GM08714 (cell line): Measurements from ENCODE around the gene GAMT.

Experiments used
- H3K4me3 ChIP-seq: fragments of 200-500 bp; sonication (Bioruptor generic); 2 replicates; pipeline ENCODE4 v1.5.1; 2014; ENCODE audit warnings: mild to moderate bottlenecking, low read length, inconsistent platforms
- ZNF274 ChIP-seq: IDR thresholded peaks from 2 replicates; pipeline ENCODE4 v1.6.1; 2012; ENCODE audit warnings: mild to moderate bottlenecking, low read depth, low read length

GAMT gene

DNA sequence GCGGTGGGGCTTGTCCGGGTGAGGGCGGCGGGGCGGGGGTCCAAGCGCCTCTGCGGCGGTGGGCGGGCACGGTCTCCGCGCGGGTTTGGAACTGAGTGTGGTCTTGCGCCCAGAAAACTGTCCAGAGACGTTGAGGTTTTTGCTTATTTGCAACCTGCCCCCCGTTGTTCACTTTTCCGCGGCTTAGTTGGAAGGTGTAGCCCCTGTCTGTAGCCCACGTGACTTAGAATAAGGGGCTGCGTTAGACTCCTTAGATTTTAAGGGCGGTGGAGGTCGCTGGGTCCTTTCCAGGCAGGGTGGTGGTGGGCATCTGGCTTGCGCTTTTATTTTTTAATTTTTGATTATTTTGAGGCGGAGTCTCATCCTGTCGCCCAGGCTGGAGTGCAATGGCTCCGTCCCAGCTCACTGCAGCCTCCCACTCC is 37.6 kb upstream of the GAMT start:
- TF ChIP-seq ZNF274 = no peak

DNA sequence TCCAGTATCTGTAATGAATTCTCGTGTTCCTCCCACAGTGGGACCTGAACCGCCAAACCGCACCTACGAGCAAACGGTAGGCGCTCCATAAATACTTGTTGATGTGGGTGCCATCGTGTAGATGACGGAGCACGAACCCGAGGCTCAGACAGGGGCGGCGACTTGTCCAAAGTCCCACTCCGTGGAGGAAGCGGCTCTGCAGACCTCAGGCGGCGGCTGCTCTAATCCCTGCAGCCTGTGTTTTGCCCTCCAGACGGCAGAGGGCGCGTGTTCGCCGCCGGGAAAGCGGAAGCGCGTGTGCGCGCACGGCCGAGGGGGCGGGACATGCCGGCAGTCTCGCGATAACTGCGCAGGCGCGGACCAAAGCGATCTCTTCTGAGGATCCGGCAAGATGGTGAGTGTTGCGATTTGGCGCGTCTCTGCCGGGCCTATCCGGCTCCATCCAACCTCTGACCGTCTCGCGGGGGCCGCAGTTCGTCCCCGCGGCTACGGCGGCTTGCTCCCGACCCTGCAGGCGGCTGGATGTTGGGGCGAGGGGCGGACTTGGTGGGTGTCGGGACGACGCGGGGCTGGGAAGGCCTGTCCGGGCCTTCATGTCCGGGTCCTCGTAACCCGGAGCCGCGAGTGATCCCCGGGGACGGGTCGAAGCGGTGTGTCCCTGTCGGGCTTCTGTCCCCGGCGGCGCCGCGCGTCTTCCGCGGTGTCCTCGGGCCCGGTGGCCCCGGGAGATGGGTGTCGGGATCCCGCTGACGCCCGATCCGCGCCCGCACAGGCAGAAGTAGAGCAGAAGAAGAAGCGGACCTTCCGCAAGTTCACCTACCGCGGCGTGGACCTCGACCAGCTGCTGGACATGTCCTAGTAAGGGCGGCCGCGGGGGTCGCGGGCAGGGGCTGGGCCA is 36.9 kb upstream of the GAMT start, which contains the start of gene RPS15:
RPS15 (plus strand) TSS at position 362 of the 898 bp plus-strand sequence; CDS start at position 392, 30 bp downstream.
- peak within 1 kb of the TSS; percentile 97 for H3K4me3 ChIP-seq
- no peak for TF ChIP-seq ZNF274

More for the DNA sequence above, 37.6 kb upstream of the GAMT start:
- peak overlapping the region; percentile 97 for H3K4me3 ChIP-seq

DNA sequence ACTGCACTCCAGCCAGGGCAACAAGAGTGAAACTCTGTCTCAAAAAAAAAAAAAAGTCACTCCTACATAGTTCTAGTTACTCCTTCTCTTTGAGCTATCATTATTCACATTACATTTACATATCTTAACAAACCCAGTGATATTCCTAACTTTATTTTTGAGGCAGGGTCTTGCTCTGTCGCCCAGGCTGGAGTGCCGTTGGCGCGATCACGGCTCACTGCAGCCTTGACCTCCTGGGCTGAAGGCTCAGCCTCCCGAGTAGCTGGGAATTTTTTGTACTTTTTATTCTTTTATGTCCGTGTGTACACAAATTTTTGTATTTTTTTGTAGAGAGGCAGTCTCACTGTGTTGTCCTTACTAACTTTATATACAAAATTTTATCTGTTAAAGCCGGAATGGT is 36.3 kb upstream of the GAMT start:
- TF ChIP-seq ZNF274 = no peak
- H3K4me3 ChIP-seq = no peak overlapping the region

DNA sequence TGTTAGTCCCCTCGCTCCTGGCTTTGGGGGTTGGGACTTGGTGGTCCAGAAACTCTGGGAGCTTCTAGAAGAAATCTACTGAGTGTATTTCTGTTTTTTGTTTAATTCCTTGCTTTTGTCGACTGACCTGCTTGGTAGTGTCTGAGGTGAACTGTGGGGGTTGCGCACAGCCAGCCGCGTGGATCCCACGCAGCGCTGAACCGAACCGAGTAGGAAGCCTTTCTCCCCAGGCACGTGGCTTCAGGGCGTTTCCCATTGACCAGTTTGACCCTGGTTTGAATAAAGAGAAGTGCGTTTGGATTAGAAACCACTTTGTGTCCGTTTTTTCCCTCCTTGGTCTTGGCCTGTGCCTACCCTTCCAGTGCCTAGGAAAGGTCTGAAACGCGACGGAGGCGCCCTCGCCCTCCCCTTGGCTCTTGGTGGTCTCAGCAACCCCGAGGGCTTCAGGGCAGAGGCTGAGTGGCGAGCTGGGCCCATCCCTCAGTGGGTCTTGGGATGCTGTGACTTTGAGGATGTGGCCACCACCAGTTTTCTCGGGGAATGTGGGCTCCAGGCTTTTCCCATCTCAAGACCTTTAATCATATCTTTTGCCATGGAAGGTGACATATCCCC is 34.1 kb upstream of the GAMT start:
- H3K4me3 ChIP-seq = no peak overlapping the region
- TF ChIP-seq ZNF274 = no peak

DNA sequence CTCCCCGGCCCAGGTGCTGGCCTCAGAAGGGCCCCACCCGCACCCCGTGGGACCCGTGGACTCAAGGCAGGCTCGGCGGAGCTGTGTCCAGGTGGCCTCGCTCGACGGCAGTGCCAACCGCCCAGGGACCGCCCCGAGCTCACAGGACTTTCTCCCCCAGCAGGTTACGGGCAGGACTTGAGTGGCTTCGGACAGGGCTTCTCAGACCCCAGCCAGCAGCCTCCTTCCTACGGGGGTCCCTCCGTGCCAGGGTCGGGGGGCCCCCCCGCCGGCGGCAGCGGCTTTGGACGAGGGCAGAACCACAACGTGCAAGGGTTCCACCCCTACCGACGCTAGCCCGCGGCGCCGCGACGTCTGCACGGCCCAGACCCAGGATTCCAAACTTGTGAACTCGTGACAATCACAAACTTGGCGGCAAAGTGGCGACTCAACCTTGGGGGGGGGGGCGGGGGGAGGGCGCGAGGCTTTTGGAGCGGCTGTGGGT is 33.3 kb upstream of the GAMT start:
- no peak for TF ChIP-seq ZNF274
- no peak overlapping the region for H3K4me3 ChIP-seq

DNA sequence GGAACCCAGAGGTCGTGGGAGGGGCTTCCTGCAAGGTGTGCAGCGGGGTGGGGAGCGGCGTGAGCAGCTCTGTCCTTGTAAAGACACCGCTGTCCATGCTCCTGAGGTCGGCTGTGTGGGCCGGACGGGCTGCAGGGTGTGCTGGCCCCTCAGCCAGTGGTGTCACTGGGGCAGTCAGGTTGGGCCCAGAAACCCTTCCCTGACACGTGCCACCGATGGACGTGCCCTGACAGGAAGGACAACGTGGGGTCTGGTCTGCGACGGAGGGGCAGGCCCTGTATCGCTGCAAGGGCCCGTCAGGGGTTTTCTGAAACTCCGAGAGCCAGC is 32.7 kb upstream of the GAMT start:
- TF ChIP-seq ZNF274 = no peak
- no peak overlapping the region for H3K4me3 ChIP-seq

DNA sequence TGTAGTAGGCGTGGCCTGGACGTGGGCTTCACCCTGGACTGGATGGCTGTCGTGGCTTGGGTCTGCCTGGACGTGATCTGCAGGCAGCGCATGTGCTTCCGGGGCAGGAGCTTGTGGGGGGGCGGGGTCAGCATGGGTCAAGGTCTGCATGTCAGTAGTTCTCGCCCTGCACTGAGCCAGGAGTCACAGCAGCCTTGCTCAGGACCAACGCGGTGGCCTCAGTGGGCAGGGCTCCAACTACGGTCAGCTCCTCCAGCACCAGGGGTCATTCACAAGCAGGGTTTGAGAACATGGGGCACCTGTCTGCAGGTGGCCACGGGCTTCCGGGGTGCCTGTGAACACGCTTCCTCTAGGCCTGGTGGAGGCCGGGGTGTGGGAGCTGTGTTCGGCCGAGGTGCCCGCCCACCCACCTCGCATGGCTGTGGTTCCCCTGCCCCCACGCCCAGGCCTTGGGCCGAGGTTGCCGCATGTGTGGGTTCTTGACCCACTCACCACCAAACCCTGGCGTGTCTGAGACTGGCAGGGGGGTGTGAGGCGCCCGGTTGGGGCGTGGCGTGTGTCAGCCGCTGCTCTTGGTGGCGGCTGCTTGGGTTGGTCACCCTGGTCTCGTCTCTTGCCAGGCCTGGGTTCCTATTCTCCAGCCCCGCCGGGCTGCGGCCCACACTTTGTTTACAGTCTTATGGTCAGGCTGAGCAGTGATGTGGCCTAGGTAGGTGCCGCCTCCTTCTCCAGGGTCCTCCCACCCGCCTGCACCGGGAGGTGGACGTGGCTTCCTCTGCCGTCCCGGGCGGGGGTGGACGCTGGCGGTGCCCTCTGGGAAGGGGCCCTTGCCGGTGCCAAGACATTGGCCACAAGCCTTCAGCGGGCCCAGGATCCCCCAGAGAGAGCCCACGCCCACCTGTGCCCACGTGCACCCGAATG is 32.0 kb upstream of the GAMT start:
- no peak overlapping the region for H3K4me3 ChIP-seq
- TF ChIP-seq ZNF274 = no peak

DNA sequence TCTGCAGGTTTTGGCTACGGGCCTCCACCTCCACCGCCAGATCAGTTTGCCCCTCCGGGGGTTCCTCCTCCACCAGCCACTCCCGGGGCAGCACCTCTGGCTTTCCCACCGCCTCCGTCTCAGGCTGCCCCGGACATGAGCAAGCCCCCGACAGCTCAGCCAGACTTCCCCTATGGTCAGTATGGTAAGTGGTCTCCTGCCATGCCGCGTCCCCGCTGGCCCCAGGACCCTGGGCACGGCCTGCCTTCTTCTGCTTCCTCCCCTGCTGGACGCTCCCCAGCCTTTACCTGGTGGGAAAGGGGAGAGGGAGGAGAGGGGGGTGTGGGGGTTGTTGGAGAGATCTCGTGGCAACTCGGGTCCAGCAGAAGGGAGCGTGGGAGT is 31.2 kb upstream of the GAMT start:
- no peak for TF ChIP-seq ZNF274
- no peak overlapping the region for H3K4me3 ChIP-seq

DNA sequence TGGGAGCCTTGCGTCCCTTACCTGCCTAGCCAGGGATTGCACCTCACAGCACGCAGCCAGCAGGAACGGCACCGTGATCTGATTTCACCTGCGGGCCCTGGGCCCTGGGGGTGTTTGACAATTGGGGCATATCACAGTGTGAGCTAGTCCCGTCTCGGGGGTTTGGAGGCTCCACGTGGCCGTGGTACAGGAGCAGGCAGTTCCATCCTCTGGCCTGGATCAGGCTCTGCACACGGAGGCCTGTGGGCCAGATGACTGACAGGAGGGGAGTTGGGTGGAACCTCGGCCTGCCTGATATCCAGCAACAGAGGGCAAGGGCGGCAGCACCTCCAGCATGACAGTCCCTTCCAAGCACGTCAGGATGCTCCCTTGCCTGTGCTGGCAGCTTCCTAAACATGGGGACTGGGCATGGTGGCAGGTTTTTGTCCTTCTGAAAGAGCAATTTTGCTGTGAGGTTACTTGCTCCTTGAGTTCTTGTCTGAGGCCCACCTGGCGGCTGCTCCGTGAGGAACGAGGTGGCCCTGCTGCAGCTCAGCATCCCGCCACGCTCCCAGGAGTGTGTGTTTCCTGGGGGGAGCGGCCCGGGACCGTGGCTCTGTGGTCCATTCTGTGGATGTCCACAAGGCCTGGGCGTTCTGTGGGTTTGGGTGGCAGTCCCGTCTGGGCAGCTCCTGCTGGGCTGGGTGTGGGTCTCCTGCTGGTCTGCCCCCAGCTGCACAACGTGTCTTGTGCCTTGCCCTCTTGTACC is 30.6 kb upstream of the GAMT start:
- no peak overlapping the region for H3K4me3 ChIP-seq
- no peak for TF ChIP-seq ZNF274

DNA sequence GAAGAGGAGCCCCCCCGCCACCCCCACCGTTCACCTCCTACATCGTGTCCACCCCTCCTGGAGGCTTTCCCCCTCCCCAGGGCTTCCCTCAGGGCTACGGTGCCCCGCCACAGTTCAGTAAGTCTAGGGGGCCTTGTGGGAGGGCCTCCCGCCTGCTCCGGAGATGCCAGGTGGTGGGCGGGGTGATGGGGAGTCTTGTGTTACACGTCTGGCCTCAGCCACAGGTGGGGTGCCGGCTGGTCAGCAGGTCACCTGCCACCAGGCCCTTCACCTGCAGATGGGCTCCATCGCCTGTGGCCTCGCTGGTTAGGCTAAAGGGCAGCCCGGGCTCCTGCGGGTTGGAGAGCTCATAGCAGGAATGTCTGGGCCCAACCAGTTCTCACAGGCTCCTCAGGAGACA is 28.9 kb upstream of the GAMT start:
- no peak for TF ChIP-seq ZNF274

DNA sequence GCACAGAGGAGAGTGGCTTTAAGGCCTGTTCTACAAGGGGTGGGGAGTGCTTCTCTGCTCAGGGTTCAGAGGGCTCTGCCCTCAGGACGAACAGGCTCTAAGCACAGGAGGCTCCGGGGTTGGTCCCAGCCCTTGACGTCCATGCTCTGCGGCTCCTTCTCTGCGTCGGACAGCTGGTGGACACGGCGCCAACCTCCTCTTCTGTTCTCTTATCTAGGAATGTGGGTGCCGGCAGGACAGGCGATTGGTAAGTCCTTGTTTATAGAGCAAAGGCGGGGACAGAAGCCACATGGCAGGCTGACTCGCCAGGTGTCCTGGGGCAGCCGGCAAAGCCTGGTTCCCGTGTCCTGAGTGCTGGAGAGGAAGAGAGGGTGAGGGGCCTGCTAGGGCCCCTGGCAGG is 28.4 kb upstream of the GAMT start:
- H3K4me3 ChIP-seq = no peak overlapping the region
- no peak for TF ChIP-seq ZNF274

More for the DNA sequence above, 28.9 kb upstream of the GAMT start:
- H3K4me3 ChIP-seq = no peak overlapping the region

DNA sequence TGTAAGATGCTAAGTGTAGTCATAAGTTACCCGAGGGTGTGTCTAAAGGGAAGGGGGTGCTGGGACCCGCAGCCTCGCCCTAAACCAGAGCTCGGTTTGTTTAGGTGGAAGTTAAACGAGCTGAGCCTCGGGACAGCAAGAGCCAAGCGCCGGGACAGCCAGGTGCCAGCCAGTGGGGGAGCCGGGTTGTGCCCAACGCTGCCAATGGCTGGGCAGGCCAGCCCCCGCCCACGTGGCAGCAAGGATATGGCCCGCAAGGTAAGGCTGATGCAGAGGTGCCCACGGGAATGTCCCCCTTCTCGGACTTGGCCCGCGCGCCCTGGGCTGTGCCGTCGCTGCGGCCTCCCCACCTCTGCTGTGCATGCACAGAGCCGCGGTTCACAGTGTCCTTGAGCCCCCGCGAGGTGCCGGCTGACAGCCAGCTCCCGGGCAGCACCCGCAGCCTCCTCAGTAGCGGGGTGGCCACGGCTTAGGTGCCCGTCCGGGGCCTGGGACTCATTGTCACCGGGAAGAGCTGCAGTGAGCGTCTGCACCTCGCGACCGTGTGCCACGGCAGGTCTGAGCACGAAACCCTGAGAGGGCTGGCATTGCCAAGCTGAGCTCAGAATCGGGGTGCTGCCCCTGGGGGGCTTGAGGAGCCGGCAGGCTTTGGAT is 27.5 kb upstream of the GAMT start:
- no peak overlapping the region for H3K4me3 ChIP-seq
- no peak for TF ChIP-seq ZNF274
